ENCODE data around the gene STRIT1.

STRIT1 gene

DNA sequence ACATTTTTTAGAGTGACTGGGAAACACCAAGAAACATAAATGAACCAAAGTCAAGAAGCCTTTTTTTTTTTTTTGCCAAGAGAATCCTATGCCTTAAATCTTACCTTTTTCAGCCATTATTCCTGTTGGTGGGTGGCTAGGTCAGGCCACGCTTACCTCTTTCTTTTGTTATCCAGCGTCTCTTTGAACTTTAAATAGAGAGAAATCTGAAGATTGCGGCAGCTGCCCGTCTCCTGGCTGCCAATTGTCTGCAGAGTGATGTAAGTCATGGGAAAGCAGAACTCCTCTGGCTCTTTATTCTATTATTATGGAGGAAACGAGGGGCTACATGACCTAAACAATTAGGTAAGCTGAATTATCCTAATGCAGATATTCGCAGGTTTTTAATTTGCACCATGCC lies at the start of gene STRIT1:
TSS of gene STRIT1 (minus strand) at position 168 of the 400 bp plus-strand sequence.
- FAIRE-seq: no peak

DNA sequence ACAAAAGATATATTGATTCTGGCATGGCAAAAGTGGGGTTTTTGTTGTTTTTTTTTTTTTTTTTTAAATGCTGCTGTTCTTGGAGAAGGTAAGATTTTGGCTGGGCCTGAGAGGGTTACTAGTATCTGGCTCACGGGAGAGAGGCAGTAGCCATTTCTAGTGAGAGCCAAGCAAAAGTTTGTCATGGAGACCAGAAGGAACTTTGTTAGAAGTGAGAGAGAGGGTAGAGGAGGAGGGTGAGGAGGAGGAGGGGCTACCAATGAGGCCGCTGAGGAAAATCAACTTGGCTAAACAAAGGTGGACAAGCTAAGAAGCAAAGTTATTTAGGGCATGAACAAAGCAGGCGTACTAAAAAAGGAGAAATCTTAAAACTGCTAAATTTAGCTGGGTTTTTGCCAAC lies 48.9 kb upstream of the STRIT1 start:
- FAIRE-seq: no peak

DNA sequence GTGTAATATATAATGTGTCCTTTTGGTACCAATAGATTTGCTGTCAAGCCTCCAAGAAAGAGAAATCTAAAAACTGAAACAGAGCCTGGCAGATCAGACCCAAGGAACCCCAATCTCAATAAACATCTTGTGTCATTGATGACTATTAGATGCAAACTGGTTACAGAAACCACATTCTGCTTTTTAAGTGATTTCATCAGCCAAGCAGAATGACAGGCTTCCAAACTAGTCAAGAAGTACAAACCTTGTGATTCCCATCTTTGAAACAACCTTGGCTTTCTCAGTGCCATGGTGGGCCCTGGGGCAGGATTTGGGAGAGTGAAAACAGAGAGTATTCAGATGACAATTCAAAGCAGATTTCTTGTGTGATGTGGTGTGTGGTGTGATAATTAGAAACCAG lies 45.6 kb upstream of the STRIT1 start:
- no peak for FAIRE-seq

DNA sequence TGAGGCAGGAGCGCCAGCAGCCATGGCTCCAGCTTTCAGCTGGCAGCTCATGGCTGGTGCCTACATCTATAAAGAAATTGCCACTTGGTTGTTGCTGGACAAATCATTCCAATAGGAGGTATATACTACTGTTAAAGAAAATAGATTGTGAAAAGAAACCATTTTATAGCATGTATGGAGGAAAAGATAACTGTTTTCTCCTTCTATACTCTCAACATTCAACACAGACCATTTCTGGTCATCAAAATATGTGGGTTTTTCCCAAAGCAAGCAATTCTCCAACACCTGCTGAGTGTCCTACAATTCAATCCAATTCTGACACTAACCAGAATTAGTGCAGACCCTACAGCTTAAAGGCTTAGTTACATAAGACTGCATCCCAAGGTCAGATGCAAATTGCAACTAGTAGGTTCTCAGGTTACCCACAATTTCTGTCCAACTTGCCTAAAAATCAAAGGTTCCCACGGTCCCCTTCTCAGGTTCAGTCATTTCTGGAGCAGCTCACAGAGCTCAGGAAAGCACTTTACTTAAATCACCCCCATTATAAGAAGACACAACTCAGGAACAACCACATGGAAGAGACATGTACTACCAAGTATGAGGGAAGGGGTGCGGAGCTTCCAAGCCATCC lies 42.4 kb upstream of the STRIT1 start:
- FAIRE-seq: no peak

DNA sequence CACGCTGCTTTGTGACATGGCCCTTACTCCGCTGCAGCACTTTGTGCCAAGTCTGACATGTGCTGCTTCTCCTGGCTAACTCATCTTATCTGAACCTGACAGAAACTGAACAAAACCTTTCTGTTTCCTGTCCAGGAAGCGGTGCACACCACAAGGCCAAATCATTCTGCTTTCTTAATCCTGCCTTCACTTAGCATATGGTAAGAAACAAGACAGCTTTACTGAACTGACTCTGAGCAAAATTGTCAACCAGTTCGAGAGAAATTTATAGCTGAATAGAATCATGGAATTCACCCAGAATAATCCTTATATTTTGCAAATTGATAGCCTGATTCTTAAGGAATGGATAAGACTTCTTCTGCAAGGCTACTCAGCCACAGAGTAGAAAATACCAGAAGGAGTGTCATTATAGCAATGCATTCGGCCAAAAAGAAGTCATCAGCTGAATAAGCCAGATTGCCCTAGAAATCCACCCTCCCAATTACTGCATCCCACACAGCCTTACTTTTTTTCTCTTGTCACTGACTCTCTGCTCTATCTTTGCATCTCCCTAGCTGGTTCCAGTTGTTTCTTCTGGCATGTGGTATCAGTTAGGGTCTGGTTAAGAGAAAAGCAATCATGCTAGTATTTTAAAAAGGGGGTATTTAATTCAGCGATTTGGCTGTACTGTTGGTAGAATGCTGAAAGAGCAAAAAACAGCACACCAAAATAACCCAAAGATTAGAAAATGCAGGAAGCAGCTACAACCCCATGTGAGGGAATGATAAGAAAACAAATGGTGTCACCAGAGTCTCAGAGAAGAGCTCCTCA lies 41.6 kb upstream of the STRIT1 start:
- FAIRE-seq: no peak

DNA sequence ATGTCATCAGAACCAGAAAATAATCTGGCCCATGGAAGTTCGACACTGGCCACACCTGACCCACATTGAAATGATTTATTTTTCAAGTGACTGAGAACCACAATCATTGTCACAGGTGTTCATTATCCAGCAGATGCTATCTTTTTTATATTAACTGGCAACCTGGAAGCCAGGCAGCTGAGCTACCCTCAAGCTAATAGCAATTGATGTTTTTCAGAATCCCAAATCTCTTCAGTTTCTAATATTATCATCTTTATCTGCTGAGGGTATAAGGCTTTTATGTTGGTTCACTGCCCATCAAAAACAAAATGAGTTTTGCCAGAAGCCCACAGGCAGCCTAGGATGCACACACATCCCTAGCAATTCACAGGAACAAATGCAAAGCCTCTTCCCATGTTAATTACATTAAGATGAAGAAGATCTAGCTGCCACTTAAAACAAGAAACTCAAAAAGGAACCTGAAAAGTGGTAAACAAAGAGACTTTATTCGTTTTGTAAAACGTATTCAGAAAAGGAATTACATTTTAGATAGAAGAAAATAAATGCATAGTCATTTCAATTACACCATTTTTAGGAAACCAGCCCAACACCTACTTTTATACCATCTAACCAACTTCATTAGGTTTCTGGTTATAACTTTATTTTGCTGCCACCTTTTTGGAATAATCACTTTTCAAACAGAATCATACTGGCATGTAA lies 40.9 kb upstream of the STRIT1 start:
- no peak for FAIRE-seq

DNA sequence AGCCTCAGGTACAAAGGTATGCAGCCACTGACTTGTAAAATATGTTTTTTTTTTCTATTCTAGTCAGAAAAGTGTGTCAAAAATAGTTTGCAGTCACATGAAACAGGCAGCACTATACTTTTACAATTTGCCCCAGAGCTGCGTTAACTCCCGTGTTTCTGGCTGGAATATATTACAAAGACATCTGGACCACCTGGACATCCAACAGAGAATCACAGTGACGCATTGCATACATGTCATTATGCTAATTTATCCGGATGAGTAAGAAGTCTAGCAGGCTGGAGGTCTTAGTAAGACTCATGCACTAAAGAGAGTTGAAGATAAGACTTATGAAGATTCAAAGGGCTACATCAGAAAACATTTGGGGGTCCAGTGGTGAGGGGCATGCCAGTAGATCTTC lies 39.2 kb upstream of the STRIT1 start:
- no peak for FAIRE-seq

DNA sequence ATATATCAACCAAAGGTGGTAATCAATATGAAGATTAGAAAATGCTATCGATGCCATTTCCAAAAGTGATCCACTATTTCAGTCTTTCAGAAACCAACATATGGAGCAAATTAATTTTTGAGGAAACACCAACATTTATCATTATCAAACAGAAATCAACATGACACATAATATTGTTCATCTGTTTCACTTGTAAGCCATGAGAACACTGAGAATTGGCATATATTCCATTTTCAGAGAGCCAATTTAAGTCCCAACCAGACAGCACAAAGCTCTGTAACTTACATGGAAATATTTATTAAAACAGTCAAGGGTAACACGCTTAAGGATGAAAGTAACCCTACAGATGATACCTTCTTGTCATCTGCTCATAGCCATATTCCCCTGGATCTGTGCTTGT lies 37.6 kb upstream of the STRIT1 start:
- FAIRE-seq: no peak

DNA sequence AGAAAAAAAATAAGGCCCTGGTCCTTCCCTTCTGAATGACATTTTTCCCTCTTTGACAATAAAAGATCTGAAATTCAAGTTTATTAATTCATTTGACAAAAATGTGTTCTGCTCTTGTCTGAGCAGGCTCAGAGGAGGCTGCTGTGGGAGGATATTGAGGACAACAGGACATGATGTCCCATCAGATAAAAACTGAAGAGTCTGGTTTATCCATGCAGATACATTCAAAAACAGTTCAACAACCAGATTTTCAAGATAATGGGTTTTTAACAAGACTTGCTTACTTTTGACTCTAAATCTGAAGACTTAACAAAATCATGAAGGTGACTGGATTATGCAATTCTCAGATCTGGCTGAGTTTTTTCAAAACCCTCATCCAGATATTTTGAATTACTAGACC lies 36.9 kb upstream of the STRIT1 start:
- no peak for FAIRE-seq

DNA sequence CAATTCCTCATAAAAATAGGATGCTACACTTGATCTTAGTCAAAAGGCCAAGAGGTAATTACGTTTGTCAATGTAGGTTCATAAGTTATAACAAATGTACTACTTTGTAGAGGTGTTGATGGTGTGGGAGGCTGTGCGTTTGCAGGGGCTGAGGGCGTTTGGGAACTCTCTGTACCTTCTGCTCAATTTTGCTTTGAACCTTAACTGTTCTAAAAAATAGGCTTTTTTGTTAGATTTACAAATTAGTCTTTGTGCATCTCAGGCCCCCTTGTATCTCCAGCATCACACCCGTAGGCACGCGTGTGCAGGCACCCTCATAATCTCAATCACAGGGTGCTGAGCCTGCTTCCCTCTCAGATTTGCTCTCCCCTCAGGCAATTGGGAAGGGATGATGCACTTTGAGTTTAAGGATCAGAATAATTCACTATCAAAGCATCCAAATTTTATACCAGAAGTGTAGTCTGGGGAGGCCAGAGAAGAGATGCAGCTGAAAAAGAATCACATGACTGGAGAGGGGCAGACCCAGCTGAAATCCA lies 36.1 kb upstream of the STRIT1 start:
- no peak for FAIRE-seq

DNA sequence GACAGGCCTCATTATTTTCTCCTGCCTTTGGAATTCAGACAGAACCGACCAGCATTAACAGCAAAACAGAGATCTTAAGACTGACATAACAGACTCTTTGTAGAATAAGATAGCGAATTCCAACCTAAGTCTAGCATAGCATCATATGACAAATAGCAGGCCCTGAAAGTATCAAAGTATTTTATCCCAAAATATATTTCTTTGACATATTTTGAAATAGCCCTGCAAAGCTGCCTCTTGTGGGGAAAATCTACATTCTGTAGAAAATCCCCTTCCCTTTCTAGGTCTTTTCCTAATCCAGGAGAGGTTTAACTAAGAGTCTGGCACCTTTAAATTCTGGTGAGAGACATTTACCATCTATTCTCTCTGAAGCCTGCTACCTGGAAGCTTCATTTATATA lies 34.4 kb upstream of the STRIT1 start:
- FAIRE-seq: no peak

DNA sequence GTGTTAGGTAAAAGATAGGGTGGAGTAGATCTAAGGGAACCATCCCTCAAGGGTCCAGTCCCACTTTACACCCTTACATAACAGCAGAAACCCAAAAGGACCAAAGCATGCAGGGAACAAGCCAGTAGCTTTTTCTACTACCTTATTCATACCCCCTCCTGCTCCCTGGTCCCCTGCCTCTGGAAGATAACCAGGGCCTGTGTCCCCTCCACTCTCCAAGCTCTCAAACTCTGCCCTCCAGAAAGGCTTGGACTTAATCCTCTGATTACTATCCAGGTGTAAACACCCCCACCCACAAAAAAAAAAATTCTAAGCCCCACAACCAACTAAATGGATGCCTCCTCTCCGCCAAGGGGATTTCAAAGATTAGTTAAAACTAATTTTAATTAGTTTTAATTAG lies 33.9 kb upstream of the STRIT1 start:
- no peak for FAIRE-seq

DNA sequence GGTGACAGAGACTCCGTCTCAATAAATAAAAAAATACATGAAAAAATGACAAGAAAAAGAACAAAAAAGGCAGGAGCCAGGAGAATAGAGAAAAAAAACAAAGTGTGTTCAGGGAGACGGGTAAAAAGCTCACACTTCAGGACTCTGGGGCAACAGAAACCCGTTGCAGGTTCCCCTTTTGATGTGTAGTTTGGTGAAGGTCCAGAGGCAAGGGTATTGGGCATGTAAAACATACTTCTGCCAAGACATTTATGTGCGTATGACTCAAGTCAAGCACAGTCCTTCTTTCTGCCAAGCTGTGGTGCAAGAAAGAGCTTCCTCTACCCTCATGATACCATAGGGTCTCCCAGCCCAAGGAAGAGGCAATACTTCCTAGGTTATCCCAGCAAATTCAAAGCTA lies 33.4 kb upstream of the STRIT1 start:
- no peak for FAIRE-seq

DNA sequence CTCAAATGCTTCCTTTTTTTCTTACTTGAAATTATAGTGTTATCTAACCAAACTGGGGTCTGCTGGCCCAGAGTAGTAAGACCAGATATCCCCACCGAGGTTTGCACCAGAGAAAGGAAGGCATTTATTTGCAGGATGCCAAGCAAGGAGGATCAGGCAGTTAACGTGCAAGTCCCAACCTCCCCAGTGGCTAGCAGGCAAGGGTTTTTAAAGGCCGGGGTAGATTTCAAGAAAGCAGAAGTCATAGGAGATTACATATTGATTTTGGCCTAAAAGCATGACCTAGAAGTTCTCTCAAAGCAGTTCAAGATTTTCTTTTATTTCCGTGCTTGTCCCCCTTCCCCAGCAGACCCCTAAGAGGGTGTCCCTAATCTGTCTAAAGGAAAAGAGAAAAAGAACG lies 32.8 kb upstream of the STRIT1 start:
- no peak for FAIRE-seq

DNA sequence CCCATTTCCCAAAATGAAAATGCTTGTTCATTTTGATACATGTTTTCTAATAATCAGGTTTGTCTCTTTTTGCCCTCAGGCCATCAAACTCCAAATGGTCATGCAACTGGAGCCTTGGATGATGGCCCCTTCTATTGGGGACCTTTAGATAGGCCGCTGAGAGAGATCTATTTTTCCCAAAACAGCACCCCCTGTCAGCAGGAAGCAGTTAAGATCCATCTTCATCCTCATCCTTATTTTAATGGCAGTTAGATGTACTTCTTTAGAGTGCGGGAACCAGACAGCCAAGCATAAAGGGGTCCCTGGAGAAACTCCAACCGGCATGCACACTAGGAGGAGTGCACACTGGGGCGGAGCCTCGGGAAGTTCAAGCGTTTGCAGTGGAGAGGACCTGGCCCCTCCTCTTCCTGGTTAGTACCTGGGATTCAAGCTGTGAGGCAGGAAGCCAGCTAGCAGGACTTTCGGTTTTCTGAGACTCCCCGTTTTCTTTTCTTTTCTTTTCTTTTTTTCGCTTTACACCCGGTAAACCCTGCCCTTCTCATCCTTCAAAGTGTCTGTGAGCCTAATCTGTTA lies 31.9 kb upstream of the STRIT1 start:
- FAIRE-seq: no peak

DNA sequence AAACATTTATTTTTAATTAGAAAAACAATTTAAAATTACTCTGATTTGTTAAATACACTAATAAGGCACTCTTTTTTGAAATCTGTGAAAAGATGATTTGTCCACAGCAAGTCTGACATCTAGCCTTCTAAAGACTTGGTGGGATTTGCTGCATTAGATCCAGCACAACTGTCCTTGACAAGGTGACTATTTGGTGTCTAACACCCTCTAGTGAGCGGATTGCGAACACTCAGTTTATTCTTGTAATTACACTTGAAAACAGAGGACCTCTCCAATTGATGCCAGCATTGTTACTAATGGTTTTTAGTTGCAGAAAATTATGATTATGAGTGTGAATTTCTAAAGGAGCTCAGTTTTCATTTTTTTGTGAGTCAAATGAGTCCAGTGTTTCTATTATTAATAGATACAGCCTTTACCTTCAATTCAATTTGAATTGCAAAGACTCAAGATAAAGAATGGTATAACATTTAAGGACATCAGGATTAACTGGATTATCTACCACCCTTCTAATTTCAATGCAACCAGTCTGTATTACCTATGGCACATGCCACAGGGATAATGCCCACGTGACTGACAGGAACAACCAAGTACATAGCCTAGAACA lies 29.7 kb upstream of the STRIT1 start:
- FAIRE-seq: peak; percentile 91

DNA sequence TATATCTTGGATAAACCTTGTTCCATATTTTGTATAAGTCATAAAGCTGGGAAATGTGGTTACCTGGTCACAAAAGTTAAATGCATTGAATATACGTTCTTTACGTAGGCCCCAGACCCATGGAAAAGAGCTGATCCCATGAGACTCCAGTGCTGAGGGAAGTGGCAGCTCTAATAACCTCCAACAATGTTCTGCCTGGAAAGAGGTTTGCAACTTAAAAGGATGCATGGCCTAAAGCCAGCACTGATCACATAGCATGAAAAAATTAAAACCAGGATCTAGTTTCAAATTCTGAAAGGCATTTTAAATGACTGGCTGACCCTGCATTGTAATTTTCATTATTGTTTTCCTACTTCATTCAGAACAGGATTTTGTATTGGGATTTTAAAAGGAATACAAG lies 27.9 kb upstream of the STRIT1 start:
- no peak for FAIRE-seq

DNA sequence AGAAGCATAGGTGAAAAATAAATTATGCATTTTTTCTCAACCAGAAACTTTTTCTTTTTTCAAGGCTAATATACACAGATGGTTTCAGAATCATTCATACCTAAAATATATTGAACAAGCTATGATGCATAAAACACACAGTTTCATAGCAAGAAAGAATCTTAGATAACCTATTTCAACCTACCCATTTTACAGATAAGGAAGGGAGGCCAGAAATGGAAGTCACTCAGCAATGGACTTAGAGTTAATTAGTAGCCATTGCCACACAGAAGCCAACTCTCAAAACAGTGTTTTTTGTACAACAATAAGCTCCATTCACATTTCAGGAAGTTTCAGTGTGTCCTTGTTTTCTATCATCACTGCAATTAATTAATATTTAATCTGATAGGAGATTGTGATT lies 27.5 kb upstream of the STRIT1 start:
- FAIRE-seq: no peak

DNA sequence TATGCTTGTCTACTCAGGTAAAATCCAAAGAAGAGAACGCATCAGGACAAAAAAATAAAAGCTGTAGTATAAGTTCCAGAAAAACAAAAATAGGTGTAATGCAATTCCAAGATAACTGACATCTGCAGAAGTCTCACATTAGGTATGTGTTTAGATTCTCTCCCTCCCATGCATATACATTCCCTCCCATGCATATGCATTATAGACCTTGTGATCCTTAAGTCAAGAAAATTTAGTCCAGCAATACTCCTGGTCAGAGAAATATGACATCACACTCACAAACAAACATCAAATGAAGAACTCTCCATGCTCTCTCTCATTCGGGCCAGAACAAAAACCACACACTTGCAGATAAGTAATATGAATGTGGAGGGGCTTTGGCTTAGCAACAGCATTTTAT lies 25.3 kb upstream of the STRIT1 start:
- no peak for FAIRE-seq

DNA sequence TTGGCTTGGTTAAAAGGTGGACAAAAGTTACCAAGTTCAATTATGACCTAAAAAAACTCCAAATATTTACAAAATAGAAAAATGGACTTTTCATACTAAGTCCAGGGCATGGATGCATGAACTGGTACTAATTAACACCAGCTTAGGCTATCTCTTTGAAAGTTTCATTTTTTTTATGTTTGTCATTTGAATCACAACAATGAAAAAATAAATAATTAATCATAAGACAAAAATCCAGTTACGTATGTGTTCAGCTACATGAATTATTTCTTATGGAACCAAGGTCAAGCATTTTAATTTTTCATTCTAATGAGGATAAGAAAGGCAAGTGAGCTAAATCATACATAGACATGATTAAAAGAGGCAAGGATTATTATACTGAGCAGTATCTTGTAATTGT lies 23.7 kb upstream of the STRIT1 start:
- FAIRE-seq: no peak

DNA sequence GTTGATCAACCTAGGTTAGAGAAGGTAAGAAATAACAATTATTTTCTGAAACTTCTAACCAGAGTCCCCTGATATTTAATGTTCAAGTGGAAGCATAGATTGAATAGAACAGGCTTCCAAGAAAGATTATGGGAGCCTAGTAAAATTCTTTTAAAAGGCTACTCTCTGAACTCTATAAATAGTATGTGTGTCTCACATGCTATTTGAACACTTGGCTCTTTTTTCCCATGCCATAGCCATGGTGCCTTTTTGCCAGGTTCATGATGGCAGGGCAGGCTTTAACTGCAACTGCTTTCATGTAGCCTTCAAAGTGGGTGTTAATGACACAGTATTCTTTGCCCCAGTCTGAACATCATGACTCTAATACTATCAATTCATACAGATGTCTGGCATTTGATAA lies 22.9 kb upstream of the STRIT1 start:
- no peak for FAIRE-seq

DNA sequence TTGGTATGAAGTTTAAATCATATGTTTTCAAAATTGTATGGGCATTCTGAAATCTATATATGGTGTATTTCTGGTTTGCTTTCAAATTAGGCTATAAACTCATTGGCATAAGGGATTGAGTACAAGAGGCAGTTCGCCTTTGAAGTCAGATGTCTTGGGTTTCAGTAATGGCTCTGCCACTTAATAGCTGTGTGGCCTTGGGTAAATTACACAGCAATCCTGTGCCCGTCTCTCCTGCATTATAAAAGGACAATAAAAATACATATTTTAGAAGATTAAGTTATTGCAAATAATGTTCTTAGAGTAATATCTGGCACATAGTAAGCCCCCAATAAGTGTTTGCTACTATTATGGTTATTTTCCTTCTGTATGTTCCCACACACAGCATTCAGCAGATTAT lies 20.4 kb upstream of the STRIT1 start:
- no peak for FAIRE-seq

DNA sequence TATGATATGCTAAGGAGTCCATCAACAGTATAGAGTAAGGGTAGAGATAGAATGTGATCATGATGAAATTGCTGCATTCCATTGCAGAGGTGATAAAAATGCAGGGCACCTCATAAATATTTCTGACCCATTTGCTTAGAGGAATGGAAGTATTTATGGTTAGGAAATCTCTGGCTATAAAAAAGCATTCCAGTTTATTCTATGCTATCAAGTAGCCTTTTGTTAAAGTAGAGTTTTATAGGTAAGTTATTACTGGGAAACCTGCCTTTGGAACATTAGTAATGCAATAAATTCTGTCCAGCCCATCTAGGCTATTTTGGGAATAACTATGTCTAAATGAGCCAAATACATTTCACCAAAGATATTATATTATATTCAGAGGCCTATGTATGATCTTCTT lies 19.8 kb upstream of the STRIT1 start:
- no peak for FAIRE-seq

Data from A204.1 (cell line).